Posterior cingulate gyrus (tissue), 11 donors: ENCODE results near the gene MED14.

Experiments used
- DNase-seq, 10 donors: peaks; one replicate each; pipeline versions ENCODE4 v3.0.0 to v3.0.0-alpha.2; 2020 to 2021; ENCODE audit warnings: mixed read lengths in 3 of 10
- intact Hi-C: fragments of 100-400 bp; cut with DNase I; formaldehyde crosslinking; loops from one replicate; pipeline ENCODE4 v1.15.1; 2023

The MED14 gene

DNA sequence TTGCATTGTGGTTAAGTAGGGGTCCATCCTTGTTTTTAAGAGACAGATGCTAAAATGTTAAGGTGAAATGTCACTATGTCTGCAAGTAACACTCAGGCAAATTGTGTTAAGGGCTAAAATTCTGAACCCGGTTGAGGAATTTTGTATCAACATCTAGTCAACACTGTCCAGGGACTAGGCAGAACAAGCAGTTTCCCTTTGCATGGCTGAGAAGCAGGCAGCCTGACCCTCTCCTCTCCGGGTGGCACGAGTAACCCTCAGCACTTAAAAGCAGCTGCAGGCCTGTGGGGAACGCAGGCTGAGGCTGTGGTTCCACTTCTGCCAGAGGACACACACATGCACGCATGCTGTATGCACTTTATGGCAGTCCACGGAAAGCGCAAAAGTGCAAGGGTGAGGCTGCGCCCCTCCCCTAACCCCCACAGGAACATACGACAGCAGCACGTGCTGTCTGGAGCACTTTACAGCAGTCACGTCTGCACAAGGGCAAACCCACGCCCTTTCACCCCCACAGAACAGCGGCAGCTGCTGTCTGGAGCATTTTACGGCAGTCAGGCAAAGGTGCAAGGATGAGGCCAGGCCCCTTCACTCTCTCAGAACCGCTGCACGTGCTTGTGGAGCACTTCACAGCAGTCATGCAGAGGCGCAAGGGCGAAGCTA, 112.7 kb downstream of the MED14 start:
- DNase-seq: no peak
- intact Hi-C loops: no loop called here

GRCh38 chrX:40617566-40617965, 117.8 kb downstream of the MED14 start:
- DNase-seq: no peak
- intact Hi-C loops: no loop called here

- intact Hi-C loops: no loop called here
Observed at GRCh38 chrX:40615976-40616375, 119.4 kb downstream of the MED14 start.

DNA sequence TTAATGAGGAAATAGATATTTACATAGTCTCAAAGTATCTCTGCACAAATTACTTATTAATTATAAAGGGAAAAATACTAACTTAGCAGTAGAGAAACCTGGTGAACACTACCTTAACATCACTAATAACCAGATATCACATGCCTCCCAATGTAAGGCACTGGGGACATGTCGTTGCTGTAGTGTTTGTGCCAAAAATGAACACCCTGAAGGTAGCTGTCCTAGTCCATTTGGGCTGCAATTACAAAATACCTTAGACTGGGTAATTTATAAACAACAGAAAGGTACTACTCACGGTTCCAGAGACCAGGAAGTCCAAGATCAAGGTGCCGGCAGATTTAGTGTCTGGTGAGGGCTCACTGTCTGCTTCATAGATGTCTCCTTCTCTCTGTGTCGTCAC, 122.8 kb downstream of the MED14 start:
- intact Hi-C loops: no loop called here
- DNase-seq: no peak

More at GRCh38 chrX:40615976-40616375, 119.4 kb downstream of the MED14 start:
- DNase-seq: no peak

GRCh38 chrX:40607381-40607780, 128.0 kb downstream of the MED14 start:
- intact Hi-C loops: no loop called here
- DNase-seq: no peak

DNA sequence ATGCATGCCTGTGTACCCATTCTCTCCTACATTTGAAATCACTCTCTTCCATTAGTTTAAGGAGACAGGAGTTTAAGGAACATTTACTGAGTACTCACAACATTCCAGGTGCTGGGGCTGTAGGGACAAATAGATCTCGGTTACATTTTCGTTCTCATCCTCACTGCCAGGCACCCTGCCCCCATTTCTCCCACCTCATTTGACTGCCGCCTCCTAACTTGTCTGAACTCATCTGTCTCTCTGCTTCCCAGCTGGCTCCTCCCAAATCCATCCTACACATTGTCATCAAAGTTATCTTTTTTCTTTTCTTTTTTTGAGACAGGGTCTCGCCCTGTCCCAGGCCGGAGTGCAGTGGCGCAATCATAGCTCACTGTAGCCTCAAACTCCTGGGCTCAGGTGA, 131.9 kb downstream of the MED14 start:
- intact Hi-C loops: no loop called here
- DNase-seq: no peak
